ENCODE measurements around the gene HECTD4. TPM values are rescaled to one million over a fixed set of nuclear protein-coding genes. Genes with fewer than 3 reads are reported as not detected.
"Not testable (repeated sequence)": the region's sequence is repeated elsewhere in the genome, so short reads cannot be mapped to it uniquely, and the experiment has no call there.

The HECTD4 gene
- total RNA-seq, 2 donors from 2014 or later: 23.3 to 45.2 TPM

DNA sequence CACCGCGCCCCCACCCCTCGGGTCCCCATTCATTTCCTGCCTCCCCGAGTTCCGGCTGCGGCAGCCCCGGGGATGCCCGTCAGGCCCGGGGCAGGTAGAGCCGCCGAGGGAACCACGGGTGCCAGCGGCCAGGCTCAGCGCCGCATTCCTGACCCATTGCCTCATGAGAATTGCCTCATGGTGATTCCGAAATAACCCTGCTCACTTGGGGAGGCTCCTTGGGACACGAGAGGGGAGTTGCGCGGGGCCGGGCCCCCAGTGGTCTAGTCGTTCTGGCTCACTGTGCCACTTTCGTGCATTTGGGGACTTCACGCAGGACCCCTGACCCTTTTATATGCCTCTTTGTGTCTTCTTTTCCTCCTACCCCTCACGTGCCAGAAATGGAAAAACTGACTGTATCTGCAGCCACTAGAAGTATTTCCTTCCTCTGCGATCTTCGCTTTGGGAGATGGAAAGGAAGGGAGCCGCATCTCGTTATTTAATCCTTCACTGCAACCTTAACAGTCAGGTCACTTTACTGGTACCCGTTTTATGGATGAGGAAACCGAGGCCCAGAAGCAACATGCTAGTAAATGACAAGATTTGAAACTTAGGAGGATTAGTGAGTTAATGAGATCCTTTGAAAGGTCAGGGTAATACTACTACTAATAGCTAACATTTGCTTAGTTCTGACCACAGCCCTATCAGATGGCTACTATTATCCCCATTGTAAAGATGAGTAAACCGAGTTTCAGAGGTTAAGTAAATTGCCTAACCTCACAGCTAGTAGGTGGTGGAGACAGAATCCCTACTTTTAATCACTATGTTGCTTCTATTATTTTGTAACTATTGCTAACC, 37.3 kb upstream of the HECTD4 start:
- H3K36me3 ChIP-seq (replicated peaks in 1 of 2; ENCODE audit: insufficient read depth in 1 of 2, low read depth in 2 of 2): no peaks in the 10 kb centered on the region
- H3K27me3 ChIP-seq: no peaks in the 10 kb centered on the region
- peaks cover 43% of the 10 kb centered on the region for H3K4me1 ChIP-seq
- H3K27ac ChIP-seq: peak overlapping the region; percentile 97 to 100 (median 98)
- peak overlapping the region; percentile 75 to 96 for H3K4me3 ChIP-seq
- peak in 1 of 3 donors; percentile 35 for TF ChIP-seq POLR2A (IDR thresholded peaks at IDR 0.05)
- TF ChIP-seq, protein P1, sequence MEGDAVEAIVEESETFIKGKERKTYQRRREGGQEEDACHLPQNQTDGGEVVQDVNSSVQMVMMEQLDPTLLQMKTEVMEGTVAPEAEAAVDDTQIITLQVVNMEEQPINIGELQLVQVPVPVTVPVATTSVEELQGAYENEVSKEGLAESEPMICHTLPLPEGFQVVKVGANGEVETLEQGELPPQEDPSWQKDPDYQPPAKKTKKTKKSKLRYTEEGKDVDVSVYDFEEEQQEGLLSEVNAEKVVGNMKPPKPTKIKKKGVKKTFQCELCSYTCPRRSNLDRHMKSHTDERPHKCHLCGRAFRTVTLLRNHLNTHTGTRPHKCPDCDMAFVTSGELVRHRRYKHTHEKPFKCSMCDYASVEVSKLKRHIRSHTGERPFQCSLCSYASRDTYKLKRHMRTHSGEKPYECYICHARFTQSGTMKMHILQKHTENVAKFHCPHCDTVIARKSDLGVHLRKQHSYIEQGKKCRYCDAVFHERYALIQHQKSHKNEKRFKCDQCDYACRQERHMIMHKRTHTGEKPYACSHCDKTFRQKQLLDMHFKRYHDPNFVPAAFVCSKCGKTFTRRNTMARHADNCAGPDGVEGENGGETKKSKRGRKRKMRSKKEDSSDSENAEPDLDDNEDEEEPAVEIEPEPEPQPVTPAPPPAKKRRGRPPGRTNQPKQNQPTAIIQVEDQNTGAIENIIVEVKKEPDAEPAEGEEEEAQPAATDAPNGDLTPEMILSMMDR (IDR thresholded peaks at IDR 0.05): peak in 1 of 7 experiments; percentile 4
- DNase-seq (peak; percentile 80 to 82 (median 81)), ATAC-seq (peak; percentile 91)
- 4 to 5% methylated on average over 25 to 27 of the region's 31 CpGs for WGBS, 2 donors
- intact Hi-C loops (cut with DNase I): no loop called here
- no peaks in the 10 kb centered on the region for H3K9me3 ChIP-seq

DNA sequence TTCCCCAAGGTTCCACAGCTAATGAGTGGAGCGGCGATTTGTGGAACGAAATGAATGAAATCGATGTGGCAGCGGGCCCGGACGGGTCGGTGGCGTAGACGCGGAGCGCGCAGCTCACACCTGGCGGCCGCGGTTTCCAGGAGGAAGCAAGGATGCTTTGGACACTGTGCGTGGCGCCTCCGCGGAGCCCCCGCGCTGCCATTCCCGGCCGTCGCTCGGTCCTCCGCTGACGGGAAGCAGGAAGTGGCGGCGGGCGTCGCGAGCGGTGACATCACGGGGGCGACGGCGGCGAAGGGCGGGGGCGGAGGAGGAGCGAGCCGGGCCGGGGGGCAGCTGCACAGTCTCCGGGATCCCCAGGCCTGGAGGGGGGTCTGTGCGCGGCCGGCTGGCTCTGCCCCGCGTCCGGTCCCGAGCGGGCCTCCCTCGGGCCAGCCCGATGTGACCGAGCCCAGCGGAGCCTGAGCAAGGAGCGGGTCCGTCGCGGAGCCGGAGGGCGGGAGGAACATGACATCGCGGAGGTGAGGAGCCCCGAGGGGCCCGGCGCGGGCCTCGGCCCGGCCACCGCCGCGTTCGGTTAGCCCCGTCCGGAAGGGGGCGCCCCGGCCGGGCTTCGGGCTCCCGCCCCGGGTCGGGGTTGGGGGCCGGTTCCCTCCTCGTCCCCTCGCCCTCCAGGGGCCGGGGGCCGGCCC, 36.5 kb upstream of the HECTD4 start, which contains the start of gene PTPN11:
TSS of gene PTPN11 (plus strand) at position 340 of the 689 bp plus-strand sequence. CDS start at position 505, 165 bp downstream.
- TF ChIP-seq, protein P1 (IDR thresholded peaks at IDR 0.05): peak in 5 of 7 experiments; percentile 5 to 39 (median 15)
- peak; percentile 86 to 91 (median 88) for TF ChIP-seq POLR2A (IDR thresholded peaks at IDR 0.05)
- H3K27ac ChIP-seq: peak within 1 kb of the TSS; percentile 97 to 100 (median 98)
- peaks cover 51% of the 10 kb centered on the region for H3K4me1 ChIP-seq
- 0% methylated on average over 21 to 37 of the region's 89 CpGs for WGBS, 2 donors
- no peaks in the 10 kb centered on the region for H3K36me3 ChIP-seq (replicated peaks in 1 of 2; ENCODE audit: insufficient read depth in 1 of 2, low read depth in 2 of 2)
- intact Hi-C loops (cut with DNase I): no loop called here
- ATAC-seq: peak; percentile 92
- no peaks in the 10 kb centered on the region for H3K9me3 ChIP-seq
- H3K4me3 ChIP-seq: peak within 1 kb of the TSS; percentile 75 to 96
- no peaks in the 10 kb centered on the region for H3K27me3 ChIP-seq
- peak; percentile 85 to 88 (median 86) for DNase-seq

DNA sequence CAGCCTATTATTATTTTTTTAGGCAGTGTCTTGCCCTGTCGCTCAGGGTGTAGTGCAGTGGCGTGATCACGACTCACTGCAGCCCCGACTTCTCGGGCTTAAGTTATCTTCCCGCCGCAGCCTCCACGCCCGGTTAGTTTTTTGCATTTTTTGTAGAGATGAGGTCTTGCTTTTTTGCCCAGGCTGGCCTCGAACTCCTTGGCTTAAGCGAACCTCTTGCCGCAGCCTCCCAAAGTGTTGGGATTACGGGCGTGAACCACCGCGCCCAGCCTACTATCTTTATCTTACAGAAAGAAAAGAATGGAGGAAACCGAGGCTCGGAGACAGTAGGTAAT, 36.0 kb upstream of the HECTD4 start:
- intact Hi-C loops (cut with DNase I): no loop called here
- TF ChIP-seq, protein P1 (IDR thresholded peaks at IDR 0.05): no peak
- TF ChIP-seq POLR2A (IDR thresholded peaks at IDR 0.05): no peak
- Histone ChIP-seq H3K27me3 (no peaks in the 10 kb centered on the region), H3K27ac (peak overlapping the region; percentile 97 to 100 (median 98)), H3K4me3 (peak overlapping the region; percentile 75 to 96), H3K4me1 (peaks cover 53% of the 10 kb centered on the region), H3K36me3 (replicated peaks in 1 of 2; ENCODE audit: insufficient read depth in 1 of 2, low read depth in 2 of 2) (no peaks in the 10 kb centered on the region), H3K9me3 (no peaks in the 10 kb centered on the region)
- WGBS, 2 donors: 0 to 2% methylated on average over 3 to 18 of the region's 18 CpGs
- no peak for ATAC-seq
- peak in 1 of 4 donors; percentile 20 for DNase-seq

DNA sequence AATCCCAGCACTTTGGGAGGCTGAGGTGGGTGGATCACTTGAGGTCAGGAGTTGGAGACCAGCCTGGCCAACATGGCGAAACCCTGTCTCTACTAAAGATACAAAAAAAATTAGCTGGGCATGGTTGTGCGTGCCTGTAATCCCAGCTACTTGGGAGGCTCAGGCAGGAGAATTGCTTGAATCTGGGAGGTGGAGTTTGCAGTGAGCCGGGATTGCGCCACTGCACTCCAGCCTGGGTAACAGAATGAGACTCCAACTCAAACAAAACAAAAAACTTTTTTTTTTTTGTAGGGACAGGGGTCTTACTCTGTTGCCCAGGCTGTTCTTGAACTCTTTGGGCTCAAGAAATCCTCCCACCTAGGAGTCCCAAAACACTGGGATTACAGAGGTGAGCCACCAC, 33.2 kb upstream of the HECTD4 start:
- H3K27me3 ChIP-seq; ATAC-seq; intact Hi-C loops (cut with DNase I); H3K36me3 ChIP-seq (replicated peaks in 1 of 2; ENCODE audit: insufficient read depth in 1 of 2, low read depth in 2 of 2); H3K4me3 ChIP-seq; H3K27ac ChIP-seq; DNase-seq; H3K9me3 ChIP-seq: not testable (repeated sequence)
- H3K4me1 ChIP-seq: peaks cover 29% of the 10 kb centered on the region
- 92 to 97% methylated on average over 4 of the region's 4 CpGs for WGBS, 2 donors

Data from body of pancreas (tissue), 4 donors.